GM18867 (cell line): ENCODE data around the gene MACF1.

Experiments used
- ATAC-seq: cut with Tn5 transposase; IDR thresholded peaks from one replicate; pipeline ENCODE4 v1.9.1; 2021; ENCODE audit warnings: mild to moderate bottlenecking, moderate library complexity; ENCODE audit not compliant: unreplicated experiment

The MACF1 gene

GRCh38 chr1:39344394-39345154 is 140.1 kb downstream of the MACF1 start:
- no peak for ATAC-seq

- no peak for ATAC-seq
These were observed 142.4 kb downstream of the MACF1 start for GRCh38 chr1:39346872-39347271.

- ATAC-seq, result no peak
These were observed 143.8 kb downstream of the MACF1 start for GRCh38 chr1:39348278-39348677.

- no peak for ATAC-seq
These were observed 148.4 kb downstream of the MACF1 start for GRCh38 chr1:39352881-39353280.

- ATAC-seq, result no peak
These were observed 150.1 kb downstream of the MACF1 start for GRCh38 chr1:39354572-39354971.

- ATAC-seq, result no peak
These were observed 154.0 kb downstream of the MACF1 start for GRCh38 chr1:39358491-39358890.

- no peak for ATAC-seq
These were observed 154.6 kb downstream of the MACF1 start for GRCh38 chr1:39359028-39359570.

GRCh38 chr1:39360731-39361130 is 156.2 kb downstream of the MACF1 start:
- ATAC-seq, result no peak

GRCh38 chr1:39361446-39361845 is 157.0 kb downstream of the MACF1 start:
- no peak for ATAC-seq

GRCh38 chr1:39363267-39363666 is 158.8 kb downstream of the MACF1 start:
- no peak for ATAC-seq

- ATAC-seq, result no peak
These were observed 163.6 kb downstream of the MACF1 start for GRCh38 chr1:39368045-39368444.

GRCh38 chr1:39369565-39369964 is 165.1 kb downstream of the MACF1 start:
- ATAC-seq, result no peak

GRCh38 chr1:39370602-39371001 is 166.1 kb downstream of the MACF1 start:
- no peak for ATAC-seq

GRCh38 chr1:39372105-39372504 is 167.6 kb downstream of the MACF1 start:
- no peak for ATAC-seq

GRCh38 chr1:39376656-39377055 is 172.2 kb downstream of the MACF1 start:
- ATAC-seq, result no peak

- ATAC-seq, result no peak
These were observed 173.9 kb downstream of the MACF1 start for GRCh38 chr1:39378377-39378776.

GRCh38 chr1:39379187-39379586 is 174.7 kb downstream of the MACF1 start:
- ATAC-seq, result no peak

GRCh38 chr1:39380036-39380435 is 175.5 kb downstream of the MACF1 start:
- ATAC-seq, result no peak

- no peak for ATAC-seq
These were observed 177.3 kb downstream of the MACF1 start for GRCh38 chr1:39381839-39382238.

GRCh38 chr1:39384305-39384704 is 179.8 kb downstream of the MACF1 start:
- no peak for ATAC-seq

GRCh38 chr1:39385067-39385988 is 180.8 kb downstream of the MACF1 start:
- no peak for ATAC-seq

GRCh38 chr1:39386997-39387396 is 182.5 kb downstream of the MACF1 start:
- no peak for ATAC-seq
